NCI-H345 treated with DMSO at 0.1 percent for 48 hours (cell line): ENCODE data around the gene MERTK.
"Not testable (repeated sequence)": the region's sequence is repeated elsewhere in the genome, so short reads cannot be mapped to it uniquely, and the experiment has no call there.

ENCODE experiments used
- DNase-seq: peaks from one replicate; lab custom pipeline; 2025; ENCODE audit not compliant: unreplicated experiment; lab: John Stamatoyannopoulos, UW

The MERTK gene

GRCh38 chr2:112035786-112036185 lies 137.4 kb downstream of the MERTK start:
- no peak for DNase-seq

- not testable (repeated sequence) for DNase-seq
Observed at GRCh38 chr2:112039556-112039955, 141.1 kb downstream of the MERTK start.

DNA sequence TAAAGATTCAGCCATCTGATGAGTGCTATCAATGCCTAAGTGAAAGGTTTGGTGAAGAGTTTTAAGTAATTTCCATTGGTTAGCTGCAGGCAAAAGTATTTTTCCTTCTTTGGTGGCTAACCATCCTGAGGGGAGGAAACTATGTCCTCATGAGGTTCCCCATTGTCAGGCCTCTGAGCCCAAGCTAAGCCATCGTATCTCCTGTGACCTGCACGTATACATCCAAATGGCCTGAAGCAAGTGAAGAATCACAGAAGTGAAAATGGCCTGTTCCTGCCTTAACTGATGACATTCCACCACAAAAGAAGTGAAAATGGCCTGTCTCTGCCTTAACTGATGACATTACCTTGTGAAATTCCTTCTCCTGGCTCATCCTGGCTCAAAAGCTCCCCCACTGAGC lies 141.7 kb downstream of the MERTK start:
- DNase-seq = not testable (repeated sequence)

GRCh38 chr2:112041460-112041859 lies 143.1 kb downstream of the MERTK start:
- DNase-seq = not testable (repeated sequence)

GRCh38 chr2:112045446-112046014 lies 147.1 kb downstream of the MERTK start:
- no peak for DNase-seq

- DNase-seq = no peak
Observed at GRCh38 chr2:112046231-112046630, 147.8 kb downstream of the MERTK start.

GRCh38 chr2:112047537-112048235 lies 149.3 kb downstream of the MERTK start:
- DNase-seq = no peak

GRCh38 chr2:112048236-112048592 lies 149.8 kb downstream of the MERTK start:
- no peak for DNase-seq

DNA sequence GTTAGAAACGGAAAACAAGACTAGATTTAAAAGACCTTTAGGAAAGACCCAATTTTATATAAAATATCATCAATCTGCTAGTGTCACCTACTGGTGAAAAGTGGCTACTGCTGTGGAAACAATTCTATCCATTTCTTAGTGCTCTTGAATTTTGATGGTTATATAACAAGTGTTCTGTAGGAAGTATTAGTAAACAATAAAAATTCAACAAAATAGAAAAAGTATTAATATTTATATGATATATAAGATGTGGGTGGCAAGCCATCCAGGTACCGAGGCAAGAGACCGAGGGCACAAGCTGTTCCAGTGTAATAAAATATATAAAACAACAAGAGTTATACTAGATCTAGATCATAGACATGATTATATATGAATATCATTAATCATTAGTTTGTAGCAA lies 150.5 kb downstream of the MERTK start:
- peak; percentile 20 for DNase-seq

DNA sequence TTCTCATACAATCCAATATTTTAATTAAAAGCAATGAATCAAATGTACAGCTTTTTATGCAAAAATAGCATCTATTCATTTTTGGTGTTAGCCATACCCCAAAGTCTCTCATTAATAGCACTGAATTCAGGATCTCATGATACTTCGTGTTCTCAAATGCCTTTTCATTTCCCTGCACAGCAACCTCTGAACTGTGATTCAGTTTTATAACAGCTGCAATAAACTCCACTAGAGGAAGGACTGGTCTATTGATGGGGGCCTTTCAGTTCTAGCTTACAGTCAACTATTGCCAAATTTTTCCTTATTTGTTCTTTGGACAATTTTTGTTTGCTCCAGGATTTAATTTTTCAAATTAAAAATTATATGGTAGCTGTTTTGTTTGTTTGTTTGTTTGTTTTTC lies 151.9 kb downstream of the MERTK start:
- no peak for DNase-seq

DNA sequence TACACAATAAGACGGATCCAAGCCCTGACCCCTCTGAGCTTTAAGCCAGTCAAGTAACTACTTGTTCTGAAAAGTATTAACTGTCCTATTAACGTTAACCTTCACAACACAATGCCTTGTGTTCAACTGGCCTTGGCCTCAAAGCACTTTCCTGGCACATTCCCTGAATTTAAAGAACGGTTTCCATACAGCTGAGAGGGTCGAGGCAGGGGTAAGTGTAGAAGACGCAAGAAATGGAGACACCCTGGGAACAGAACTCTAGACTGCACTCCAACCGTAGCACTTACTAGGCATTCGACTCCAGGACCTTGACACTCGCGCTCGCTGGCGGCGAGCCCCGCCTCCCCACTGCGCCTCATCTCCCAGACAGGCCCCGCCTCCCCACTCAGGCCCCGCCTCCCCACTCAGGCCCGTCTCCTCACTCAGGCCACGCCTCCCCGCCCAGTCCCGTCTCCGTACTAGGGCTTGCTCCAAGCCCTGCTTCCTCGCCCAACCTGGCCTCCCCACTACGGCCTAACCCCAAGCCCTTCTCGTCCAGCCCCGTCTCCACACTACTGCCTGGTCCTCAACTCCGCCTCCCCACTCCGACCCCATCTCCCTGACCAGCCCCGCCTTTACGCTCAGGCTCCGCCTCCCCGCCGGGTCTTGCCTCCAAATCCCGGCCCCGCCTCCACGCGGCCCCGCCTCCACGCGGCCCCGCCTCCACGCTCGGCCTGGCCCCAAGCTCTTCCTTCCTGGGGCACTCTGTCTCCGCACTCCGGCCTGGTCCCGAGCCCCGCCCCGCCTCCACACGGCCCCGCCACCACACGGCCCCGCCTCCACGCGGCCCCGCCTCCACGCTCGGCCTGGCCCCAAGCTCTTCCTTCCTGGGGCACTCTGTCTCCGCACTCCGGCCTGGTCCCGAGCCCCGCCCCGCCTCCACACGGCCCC lies 155.8 kb downstream of the MERTK start:
- peak; percentile 96 for DNase-seq

DNA sequence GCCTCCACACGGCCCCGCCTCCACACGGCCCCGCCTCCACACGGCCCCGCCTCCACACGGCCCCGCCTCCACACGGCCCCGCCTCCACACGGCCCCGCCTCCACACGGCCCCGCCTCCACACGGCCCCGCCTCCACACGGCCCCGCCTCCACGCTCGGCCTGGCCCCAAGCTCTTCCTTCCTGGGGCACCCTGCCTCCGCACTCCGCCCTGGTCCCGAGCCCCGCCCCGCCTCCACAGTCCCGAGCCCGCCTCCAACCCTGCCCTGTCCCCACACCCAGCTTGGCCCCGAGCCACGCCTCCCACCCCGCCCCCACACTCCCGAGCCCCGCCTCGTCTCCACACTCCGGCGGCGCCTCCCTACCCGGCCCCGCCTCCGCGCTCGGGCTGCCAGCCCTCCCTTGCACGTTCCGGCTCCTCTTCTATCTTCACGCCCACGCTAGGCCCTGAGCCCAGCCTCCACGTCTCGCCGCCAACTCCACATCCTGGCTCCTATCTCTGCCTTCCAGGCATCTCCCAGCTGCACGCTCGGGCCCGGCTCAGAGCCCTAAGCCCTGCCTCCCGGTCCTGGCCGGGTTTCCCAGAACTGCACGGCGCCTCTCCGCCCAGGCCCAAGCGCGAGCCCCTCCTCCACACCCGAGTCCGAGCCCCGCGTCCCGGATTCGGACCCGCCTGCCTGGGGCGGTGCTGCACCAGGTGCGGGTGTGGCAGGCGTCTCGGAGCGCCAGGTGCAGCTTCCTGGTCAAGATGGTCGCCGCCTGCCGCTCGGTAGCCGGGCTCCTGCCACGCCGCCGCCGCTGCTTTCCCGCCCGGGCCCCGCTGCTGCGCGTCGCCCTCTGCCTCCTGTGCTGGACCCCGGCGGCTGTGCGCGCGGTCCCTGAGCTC lies 156.7 kb downstream of the MERTK start, which contains the start of gene TMEM87B:
Gene TMEM87B (plus strand): TSS at position 423 of the 883 bp plus-strand sequence. CDS start 323 bp downstream, at position 746.
- peak; percentile 89 for DNase-seq

DNA sequence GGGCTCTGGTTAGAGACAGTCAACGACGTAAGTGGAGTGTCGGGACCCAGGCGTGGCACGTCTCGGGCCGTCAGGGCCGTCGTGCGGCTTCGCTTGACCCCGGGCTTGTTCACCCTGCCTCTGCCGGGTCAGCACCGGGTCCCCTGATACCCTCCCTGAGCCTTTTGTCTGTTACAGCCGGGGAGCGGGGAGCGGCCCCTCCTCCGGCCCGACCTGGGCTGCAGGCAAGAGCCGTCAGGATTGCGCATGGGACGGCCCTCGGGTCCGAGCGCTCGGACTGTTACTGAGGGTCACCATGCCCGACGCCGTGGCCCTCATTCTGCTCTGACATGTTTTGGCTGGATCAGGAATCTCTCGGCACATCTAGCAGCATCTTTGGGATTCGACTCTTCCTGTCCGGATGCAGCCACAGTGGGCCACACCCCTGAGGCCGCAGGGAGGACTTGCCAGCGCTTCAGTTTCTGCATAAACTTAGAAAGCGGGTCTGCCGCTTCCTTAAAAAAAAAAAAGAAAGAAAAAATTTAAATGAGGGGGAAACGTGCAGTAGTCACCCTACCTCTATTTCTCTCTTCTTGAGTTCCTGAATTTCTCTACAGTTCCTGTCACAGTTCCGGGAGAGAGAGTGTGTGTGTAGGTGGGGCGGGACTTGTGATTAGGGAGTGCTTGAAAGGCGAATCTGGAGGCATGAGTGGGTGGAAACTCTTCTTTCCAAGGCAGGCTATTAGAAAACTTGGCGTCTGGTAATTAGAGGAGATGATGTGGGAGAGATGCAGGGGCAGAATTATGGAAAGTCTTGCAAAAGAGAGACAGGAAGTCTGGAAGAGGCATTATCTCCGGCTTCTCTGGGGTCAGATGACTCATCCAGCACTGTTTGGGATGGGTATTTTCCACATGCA lies 157.6 kb downstream of the MERTK start:
- DNase-seq = peak; percentile 35

GRCh38 chr2:112056626-112056987 lies 158.2 kb downstream of the MERTK start:
- DNase-seq = no peak

- DNase-seq = no peak
Observed at GRCh38 chr2:112059671-112060070, 161.3 kb downstream of the MERTK start.

GRCh38 chr2:112061299-112061698 lies 162.9 kb downstream of the MERTK start:
- DNase-seq = no peak

DNA sequence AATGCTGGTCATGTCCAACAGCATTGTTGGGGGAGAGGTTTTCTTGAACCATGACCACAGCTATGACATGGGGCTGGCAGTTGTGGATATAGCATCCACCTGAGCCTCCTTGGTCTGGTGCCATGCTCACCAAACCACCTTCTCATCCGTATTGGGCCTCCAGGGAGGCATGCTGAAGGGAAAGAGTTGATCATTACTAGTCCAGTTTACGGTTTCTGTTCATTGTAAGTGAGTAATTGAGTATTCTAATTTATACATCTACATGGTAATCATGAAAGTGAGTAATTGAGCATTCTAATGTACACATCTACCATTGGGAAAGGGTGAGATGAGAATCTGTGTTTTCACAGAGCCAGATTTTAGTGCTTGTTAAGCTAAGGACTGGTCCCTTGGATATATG lies 163.4 kb downstream of the MERTK start:
- no peak for DNase-seq

- no peak for DNase-seq
Observed at GRCh38 chr2:112062894-112063293, 164.5 kb downstream of the MERTK start.

DNA sequence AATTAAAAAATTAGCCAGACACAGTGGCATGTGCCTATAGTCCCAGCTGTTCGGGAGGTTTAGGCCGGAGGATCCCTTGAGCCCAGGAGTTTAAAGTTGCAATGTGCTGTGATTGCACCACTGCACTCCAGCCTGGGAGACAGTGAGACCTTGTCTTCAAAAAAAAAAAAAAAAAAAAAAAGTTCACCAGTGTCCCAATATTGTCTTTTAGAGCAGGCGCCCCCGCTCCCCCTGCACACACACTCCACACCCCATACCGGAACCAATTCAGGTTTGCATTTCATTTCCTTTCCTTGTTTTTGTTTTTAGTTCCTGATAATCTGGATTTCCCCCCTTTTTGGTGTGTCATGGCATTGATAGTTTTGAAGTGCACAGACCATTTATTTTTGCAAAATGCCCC lies 167.1 kb downstream of the MERTK start:
- DNase-seq = no peak

GRCh38 chr2:112065966-112066365 lies 167.6 kb downstream of the MERTK start:
- DNase-seq = no peak
